Measurements from ENCODE around the gene ATF7.
"Not testable (repeated sequence)": the region's sequence is repeated elsewhere in the genome, so short reads cannot be mapped to it uniquely, and the experiment has no call there.

The ATF7 gene

GRCh38 chr12:53625946-53626701, at the start of gene ATF7:
ATF7 (minus strand) TSS chr12:53626382; CDS start chr12:53601000, 25,382 bp downstream.
- peak; percentile 95 for DNase-seq (ENCODE audit: low read depth)

- no peak for DNase-seq (ENCODE audit: low read depth)
These were observed 49.0 kb upstream of the ATF7 start for GRCh38 chr12:53674977-53675700.

DNA sequence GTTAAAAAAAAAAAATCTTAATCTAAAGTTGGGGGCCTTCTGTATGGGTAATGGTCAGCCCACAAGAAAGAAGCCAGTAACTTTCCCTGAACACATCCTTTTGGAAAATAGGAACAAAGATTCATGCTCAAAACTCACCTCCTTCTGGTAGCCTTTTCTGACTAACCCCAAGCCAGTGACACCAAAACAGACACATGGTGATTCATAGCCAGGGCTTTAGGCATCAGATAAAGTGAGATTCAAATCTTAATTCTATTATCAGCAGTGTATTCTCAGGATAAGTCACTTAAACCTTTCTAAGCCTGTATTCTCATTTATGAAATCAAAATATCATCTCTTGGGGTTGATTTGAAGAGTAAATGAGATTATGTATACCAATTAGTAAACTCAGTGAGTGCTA, 44.8 kb upstream of the ATF7 start:
- no peak for DNase-seq (ENCODE audit: low read depth)

- no peak for DNase-seq (ENCODE audit: low read depth)
These were observed 44.1 kb upstream of the ATF7 start for GRCh38 chr12:53670308-53670707.

- no peak for DNase-seq (ENCODE audit: low read depth)
These were observed 40.9 kb upstream of the ATF7 start for GRCh38 chr12:53667080-53667479.

DNA sequence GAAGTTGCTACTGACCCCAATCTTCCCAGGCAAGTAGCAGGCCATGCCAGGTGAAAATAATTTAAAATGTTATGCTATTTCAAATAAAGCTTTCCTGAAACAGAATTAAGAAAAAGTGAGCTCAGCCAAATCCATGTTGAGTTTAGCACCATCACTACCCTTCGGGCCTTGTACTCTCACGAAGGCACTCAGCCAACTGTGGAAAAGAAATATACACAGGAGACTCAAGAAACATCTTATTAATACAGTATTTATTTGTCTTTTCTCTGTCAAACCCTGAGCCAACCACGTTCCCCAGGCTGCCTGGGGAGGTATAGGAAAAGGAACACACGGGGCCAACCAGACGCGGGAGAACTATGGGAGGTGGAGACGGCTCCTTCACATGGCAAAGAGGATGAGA, 38.8 kb upstream of the ATF7 start:
- DNase-seq (ENCODE audit: low read depth), result no peak

GRCh38 chr12:53664191-53664590, 38.0 kb upstream of the ATF7 start:
- no peak for DNase-seq (ENCODE audit: low read depth)

DNA sequence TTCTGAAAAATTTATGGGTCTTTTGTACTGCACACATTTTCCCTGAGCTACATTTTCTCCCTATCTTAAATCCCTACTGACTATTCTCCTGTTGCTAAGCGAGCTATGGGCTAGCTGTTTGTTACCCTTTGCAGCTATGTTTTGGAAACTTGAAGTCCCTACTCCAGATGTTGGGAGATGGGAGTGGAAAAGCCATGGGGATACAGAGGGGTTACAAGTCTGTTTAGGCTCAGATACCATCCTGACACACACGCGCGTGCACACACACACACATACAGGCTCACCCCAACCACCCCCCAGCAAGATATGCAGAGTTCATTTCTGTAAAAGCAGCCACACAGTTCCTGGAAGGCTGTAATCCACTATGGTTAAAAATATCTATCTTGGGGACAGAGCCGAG, 33.9 kb upstream of the ATF7 start:
- no peak for DNase-seq (ENCODE audit: low read depth)

DNA sequence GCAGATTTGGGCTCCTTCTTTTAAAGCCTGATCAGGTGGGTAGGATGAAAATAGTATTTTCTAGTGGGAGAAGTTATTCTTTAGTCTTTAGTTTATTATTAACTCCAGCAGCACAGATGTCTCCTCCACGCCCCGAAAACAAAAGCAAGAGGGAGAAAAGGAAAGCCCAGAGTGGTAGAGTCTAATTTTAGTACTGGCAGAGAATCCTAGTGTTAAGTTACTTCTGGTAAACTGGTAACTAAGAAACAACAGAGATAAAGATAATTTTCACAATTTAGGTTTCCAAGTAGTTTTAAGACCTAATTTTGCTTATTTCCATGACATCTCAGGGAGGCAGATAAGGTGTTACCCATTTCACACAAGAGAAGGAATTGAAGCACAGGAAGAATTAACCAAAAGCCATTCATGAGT, 33.4 kb upstream of the ATF7 start:
- DNase-seq (ENCODE audit: low read depth), result no peak

GRCh38 chr12:53659011-53659551, 32.9 kb upstream of the ATF7 start:
- no peak for DNase-seq (ENCODE audit: low read depth)

DNA sequence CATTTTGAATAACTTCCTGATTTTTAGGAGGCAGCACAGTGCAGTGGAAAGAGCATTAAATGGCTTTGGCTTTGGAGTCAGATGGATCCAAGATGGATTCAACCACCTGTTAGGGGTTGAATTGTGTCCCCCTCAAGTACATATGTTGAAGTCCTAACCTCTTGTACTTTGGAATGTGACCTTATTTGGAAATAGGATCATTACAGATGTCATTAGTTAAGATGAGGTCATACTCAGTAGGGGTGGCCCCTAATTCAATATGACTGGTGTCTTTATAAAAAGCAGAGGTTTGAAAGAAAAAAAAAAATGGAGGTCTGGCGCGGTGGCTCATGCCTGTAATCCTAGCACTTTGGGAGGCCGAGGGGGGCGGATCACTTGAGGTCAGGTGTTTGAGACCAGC, 30.9 kb upstream of the ATF7 start:
- DNase-seq (ENCODE audit: low read depth), result no peak

DNA sequence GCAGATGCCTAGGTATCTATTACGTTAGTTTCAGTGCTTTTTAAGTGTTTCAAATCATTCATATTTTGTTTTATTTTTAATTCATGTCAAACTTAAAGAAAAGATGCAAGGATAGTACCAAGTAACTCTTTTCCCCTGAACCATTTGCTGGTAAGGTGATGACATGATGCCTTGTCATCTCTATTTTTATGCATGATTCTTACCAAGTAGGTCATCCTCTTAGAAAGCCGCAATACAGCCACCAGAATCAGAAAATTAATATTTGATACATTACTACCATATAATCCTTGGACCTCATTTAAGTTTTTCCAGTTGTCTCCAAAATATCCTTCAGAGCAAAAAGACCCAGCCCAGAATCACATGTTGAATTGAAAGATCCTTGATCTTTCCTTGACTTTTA, 27.4 kb upstream of the ATF7 start:
- no peak for DNase-seq (ENCODE audit: low read depth)

DNA sequence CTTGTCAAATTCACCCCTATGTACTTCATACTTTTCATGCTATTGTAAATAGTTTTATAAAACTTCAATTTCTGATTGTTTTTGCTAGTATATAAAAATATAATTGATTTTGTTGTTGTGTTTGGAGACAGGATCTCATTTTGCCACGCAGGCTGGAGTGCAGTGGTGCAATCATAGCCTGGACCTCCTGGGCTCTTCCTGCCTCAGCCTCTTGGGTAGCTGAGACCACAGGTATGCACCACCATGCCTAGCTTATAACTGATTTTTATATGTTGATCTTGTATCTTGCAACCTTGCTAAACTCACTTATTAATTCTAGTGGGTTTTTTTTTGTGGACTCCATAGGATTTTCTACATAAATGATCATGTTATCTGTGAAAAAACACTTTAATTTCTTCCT, 26.2 kb upstream of the ATF7 start:
- DNase-seq (ENCODE audit: low read depth), result no peak

- no peak for DNase-seq (ENCODE audit: low read depth)
These were observed 25.6 kb upstream of the ATF7 start for GRCh38 chr12:53651737-53652136.

DNA sequence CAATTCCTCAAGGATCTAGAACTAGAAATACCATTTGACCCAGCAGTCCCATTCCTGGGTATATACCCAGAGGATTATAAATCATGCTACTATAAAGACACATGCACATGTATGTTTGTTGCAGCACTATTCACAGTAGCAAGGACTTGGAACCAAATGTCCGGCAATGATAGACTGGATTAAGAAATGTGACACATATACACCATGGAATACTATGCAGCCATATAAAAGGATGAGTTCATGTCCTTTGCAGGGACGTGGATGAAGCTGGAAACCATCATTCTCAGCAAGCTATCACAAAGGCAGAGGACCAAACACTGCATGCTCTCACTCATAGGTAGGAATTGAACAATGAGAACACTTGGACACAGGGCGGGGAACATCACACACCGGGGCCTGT, 20.1 kb upstream of the ATF7 start:
- not testable (repeated sequence) for DNase-seq (ENCODE audit: low read depth)

DNA sequence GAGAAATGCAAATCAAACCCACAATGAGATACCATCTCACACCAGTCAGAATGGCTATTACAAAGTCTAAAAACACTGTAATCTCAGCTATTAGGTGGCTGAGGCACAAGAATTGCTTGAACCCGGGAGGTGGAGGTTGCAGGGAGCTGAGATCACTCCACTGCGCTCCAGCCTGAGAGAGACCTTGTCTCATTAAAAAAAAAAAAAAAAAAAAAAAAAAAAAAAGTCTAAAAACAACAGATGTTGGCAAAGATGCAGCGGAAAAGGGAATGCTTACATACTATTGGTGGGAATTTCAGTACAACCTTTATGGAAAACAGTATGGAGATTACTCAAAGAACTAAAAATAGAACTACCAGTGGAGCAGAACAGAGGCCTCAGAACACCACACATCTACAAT, 19.0 kb upstream of the ATF7 start:
- no peak for DNase-seq (ENCODE audit: low read depth)

GRCh38 chr12:53644133-53644532, 18.0 kb upstream of the ATF7 start:
- DNase-seq (ENCODE audit: low read depth), result no peak

DNA sequence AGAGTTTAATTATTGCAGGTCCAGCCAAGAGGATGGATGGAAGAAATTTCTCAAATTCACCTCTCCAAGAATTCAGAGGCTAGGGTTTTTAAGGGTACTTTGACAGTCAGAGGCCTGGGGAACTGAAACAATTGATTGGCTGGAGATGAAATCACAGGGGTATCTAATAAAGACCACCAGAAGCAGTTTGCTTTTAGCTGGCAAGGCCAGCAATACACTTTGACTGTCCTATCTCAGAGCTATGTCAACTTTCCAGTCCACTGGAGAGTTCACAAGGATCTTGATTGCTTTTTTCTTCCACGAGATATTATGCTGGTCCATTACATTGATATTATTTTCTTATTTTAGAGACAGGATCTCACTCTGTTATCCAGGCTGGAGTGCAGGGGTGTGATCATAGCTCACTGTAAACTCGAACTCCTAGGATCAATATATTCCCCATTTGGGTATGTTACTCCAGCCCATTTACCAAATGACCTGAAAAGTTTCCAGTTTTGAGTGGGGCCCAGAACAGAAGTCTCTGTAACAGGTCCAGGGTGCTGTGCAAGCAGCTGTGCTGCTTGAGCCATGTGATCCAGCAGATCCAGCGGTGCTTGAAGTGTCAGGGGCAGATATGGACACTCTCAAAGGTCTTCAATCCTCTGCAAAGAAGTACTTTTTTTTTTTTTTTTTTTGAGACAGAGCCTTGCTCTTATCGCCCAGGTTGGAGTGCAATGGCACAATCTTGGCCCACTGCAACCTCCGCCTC, 17.2 kb upstream of the ATF7 start:
- DNase-seq (ENCODE audit: low read depth), result no peak

DNA sequence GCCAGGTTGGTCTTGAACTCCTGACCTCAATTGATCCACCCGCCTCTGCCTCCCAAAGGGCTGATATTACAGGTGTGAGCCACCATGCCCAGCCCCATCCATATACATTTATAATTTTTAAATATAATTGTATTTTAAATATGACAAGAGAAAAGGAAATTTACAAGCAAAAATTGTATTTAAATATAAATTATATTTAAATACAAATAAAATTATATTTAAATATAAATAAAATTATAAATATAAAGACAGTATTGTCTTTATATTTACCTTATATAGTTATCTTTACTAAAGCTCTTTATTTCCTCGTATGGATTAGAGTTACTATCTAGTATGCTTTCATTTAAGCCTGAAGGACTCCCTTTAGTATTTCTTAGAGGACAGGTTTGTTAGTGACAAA, 11.9 kb upstream of the ATF7 start:
- no peak for DNase-seq (ENCODE audit: low read depth)

GRCh38 chr12:53636641-53637040, 10.5 kb upstream of the ATF7 start:
- no peak for DNase-seq (ENCODE audit: low read depth)

DNA sequence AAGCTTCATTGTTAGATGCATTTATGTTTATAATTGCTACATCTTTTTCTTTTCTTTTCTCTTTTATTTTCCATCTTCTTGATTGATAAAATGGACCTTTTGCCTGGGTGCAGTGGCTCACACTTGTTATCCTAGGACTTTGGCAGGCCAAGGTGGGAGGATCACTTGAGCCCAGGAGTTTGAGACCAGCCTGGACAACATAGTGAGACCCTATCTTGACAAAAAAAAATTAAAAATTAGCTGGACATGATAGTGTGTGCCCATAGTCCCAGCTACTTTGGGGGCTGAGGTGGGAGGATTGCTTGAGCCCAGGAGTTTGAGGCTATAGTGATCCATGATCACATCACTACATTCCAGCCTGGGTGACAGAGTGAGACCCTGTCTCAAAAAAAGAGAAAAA, 9.5 kb upstream of the ATF7 start:
- not testable (repeated sequence) for DNase-seq (ENCODE audit: low read depth)

DNA sequence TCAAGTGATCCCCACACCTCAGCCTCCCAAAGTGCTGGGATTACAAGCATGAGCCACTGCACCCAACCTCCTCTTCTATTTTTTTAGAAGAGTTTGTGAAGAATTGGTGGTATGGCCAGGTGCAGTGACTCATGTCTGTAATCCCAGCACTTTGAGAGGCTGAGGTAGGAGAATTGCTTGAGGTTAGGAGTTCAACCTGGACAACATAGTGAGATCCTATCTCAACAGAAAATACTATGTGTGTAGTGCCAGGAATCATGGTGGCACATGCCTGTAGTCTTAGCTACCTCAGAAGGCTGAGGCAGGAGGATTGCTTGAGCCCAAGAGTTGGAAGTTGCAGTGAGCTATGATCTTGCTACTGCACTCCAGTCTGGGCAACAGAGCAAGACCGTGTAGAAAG, 5.5 kb upstream of the ATF7 start:
- DNase-seq (ENCODE audit: low read depth), result no peak

DNA sequence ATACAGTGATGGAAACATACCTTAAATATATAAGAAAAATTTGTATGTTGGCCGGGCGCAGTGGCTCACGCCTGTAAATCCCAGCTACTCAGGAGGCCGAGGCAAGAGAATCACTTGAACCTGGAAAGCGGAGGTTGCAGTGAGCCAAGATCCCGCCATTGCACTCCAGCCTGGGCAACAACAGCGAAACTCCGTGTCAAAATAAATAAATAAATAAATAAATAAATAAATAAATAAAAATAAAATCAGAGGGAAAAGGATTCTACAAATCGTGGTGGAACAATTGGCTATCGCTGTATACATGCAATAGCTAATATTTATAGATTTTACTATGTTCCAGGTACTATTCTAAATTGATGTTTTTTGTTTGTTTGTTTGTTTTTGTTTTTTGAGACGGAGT, 1.7 kb upstream of the ATF7 start:
- DNase-seq (ENCODE audit: low read depth), result no peak
